K562 (cell line): ENCODE measurements around the gene CEP76. TPM values are rescaled to one million over a fixed set of nuclear protein-coding genes. Genes with fewer than 3 reads are reported as not detected.

ENCODE experiments used
- CHD7 ChIP-seq: fragments of 200-600 bp; sonication (generic); IDR thresholded peaks from one replicate; pipeline ENCODE4 v1.6.1; 2012; ENCODE audit warnings: mild to moderate bottlenecking, low read depth, low read length, inconsistent platforms
- FOXK1 ChIP-seq: sonication (generic); formaldehyde crosslinking; IDR thresholded peaks from 2 replicates; pipeline ENCODE4 v1.8.0; 2022; ENCODE audit warnings: missing genetic modification reagents, mild to moderate bottlenecking, borderline replicate concordance
- FOXM1 ChIP-seq, 2 experiments: fragments of 450-650 bp in 1 of 2; sonication (generic) in 1 of 2; formaldehyde crosslinking in 1 of 2; IDR thresholded peaks; 2 replicates each; pipeline versions ENCODE4 v1.6.1 to v1.9.0; 2017 to 2022; ENCODE audit warnings: low read depth in 2 of 2, mild to moderate bottlenecking in 2 of 2, missing genetic modification reagents in 1 of 2, moderate library complexity in 1 of 2
- HNRNPLL ChIP-seq: fragments of 200-400 bp; formaldehyde crosslinking; IDR thresholded peaks from 2 replicates; pipeline ENCODE4 v1.6.1; 2017; ENCODE audit warnings: low read length, low read depth, mild to moderate bottlenecking; ENCODE audit not compliant: poor library complexity, severe bottlenecking
- ZNF395 ChIP-seq: fragments of 200-800 bp; sonication (Bioruptor generic); IDR thresholded peaks from 2 replicates; pipeline ENCODE4 v1.6.1; 2017; ENCODE audit warnings: missing genetic modification characterization, missing compliant biosample characterization
- polyA plus RNA-seq, 8 experiments: library from polyadenylated mRNA; depleted of rRNA in 4 of 8; stranded (reverse) in 5 of 8; unstranded in 3 of 8; fragments of >200 nt; fragmentation: Nextera tagmentation in 2 of 8; fragmentation: Illumina TruSeq in 1 of 8; extraction: Ambion mirVana in 2 of 8; extraction: Trizol in 1 of 8; gene quantifications; 2 replicates each; pipeline versions ENCODE4 v1.2.1 to v1.2.3, GENCODE V29; 2011 to 2014; ENCODE audit warnings: inconsistent platforms in 1 of 8, missing spikeins in 1 of 8
- total RNA-seq, 7 experiments: library from RNA; depleted of rRNA in 6 of 7; stranded (reverse); fragments of >200 nt in 6 of 7; fragmentation: Illumina TruSeq in 2 of 7; extraction: Trizol in 2 of 7; gene quantifications; 2 replicates each; pipeline versions ENCODE4 v1.2.1 to v1.2.3, GENCODE V29; 2011 to 2021; ENCODE audit warnings: low replicate concordance in 1 of 7
- TF ChIP-seq, protein P1 (sequence below): fragments of 250-450 bp; sonication (Bioruptor Pico); IDR thresholded peaks from 2 replicates; pipeline ENCODE4 v1.8.0; 2022; ENCODE audit warnings: inconsistent platforms, mild to moderate bottlenecking, moderate library complexity, borderline replicate concordance
- TF ChIP-seq, protein P2 (sequence below): fragments of 250-450 bp; sonication (Bioruptor Pico); IDR thresholded peaks from 2 replicates; pipeline ENCODE4 v1.4.0; 2020

CEP76 gene
- total and polyA plus RNA-seq, 9 of the 15 experiments (the other 6 are each of a cell fraction or from before 2014, with no cell fraction given) = 5.3 to 27.3 (median 19.3) TPM

DNA sequence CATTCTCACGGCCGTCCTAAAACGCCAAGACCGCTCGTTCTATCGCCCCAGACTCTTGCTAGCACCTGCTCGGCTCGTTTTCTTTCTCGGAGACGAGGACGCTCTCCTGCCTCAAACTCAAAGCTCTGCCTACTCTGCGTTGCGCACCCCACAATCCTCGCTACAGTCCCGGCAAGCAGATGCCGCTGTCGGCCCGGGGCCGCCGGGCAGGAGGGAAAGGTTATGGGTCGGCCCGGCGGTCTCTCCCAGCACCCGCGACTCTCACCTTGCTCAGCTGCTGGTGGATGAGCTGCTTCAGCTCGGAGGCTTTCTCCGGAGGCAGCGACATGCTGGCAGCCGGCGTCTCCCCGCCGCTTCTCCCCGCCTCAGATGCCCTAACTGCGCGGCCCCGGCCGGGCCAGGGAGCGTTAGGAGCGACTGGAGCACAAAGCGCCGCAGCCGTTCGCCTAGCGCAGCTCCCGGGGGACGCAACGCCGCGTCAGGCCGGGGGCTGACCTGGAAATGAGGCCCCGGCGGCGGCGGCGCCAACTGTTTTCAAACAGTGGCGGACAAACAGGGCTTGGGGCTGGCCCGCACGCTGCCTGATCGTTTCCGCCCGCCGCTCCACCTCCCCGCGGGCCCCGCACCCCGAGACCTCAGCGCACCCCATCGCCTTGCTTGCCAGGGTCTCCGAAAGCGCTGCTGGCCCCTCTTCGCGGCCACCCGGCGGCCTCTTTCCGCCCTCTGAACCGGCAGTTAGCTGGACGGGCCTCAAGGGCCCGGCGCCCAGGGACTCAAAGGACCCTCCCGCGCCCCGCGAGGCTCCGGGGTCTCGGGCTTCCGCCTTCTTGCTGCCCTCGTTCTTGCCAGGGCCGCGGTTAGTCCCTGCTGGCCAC, at the start of gene CEP76, which contains the start of gene PSMG2 (continued):
- TF ChIP-seq FOXK1 (CRISPR knock-in tag) (0 out of 2 replicates have a peak, but pooled peaks have one; percentile 34), FOXM1 (IDR thresholded peaks at IDR 0.05; ENCODE audit: low read depth) (0 out of 2 replicates have a peak, but pooled peaks have one; percentile 15), FOXM1 (CRISPR knock-in tag; IDR thresholded peaks at IDR 0.05; ENCODE audit: low read depth) (0 out of 2 replicates have a peak, but pooled peaks have one; percentile 55), CHD7 (no peak), HNRNPLL (peak; percentile 92), ZNF395 (CRISPR knock-in tag) (0 out of 2 replicates have a peak, but pooled peaks have one; percentile 84)
- TF ChIP-seq, protein P1, sequence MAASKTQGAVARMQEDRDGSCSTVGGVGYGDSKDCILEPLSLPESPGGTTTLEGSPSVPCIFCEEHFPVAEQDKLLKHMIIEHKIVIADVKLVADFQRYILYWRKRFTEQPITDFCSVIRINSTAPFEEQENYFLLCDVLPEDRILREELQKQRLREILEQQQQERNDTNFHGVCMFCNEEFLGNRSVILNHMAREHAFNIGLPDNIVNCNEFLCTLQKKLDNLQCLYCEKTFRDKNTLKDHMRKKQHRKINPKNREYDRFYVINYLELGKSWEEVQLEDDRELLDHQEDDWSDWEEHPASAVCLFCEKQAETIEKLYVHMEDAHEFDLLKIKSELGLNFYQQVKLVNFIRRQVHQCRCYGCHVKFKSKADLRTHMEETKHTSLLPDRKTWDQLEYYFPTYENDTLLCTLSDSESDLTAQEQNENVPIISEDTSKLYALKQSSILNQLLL (CRISPR knock-in tag) = no peak
- TF ChIP-seq, protein P2, sequence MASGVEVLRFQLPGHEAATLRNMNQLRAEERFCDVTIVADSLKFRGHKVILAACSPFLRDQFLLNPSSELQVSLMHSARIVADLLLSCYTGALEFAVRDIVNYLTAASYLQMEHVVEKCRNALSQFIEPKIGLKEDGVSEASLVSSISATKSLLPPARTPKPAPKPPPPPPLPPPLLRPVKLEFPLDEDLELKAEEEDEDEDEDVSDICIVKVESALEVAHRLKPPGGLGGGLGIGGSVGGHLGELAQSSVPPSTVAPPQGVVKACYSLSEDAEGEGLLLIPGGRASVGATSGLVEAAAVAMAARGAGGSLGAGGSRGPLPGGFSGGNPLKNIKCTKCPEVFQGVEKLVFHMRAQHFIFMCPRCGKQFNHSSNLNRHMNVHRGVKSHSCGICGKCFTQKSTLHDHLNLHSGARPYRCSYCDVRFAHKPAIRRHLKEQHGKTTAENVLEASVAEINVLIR (CRISPR knock-in tag) = 0 out of 2 replicates have a peak, but pooled peaks have one; percentile 35
